Measurements from ENCODE around the gene YTHDC1. TPM values are rescaled to one million over a fixed set of nuclear protein-coding genes. Genes with fewer than 3 reads are reported as not detected.
"Not testable (repeated sequence)": the region's sequence is repeated elsewhere in the genome, so short reads cannot be mapped to it uniquely, and the experiment has no call there.

Gene YTHDC1
- polyA plus RNA-seq (2012; ENCODE audit: insufficient read depth, insufficient read length, low read depth): 78.3 TPM

DNA sequence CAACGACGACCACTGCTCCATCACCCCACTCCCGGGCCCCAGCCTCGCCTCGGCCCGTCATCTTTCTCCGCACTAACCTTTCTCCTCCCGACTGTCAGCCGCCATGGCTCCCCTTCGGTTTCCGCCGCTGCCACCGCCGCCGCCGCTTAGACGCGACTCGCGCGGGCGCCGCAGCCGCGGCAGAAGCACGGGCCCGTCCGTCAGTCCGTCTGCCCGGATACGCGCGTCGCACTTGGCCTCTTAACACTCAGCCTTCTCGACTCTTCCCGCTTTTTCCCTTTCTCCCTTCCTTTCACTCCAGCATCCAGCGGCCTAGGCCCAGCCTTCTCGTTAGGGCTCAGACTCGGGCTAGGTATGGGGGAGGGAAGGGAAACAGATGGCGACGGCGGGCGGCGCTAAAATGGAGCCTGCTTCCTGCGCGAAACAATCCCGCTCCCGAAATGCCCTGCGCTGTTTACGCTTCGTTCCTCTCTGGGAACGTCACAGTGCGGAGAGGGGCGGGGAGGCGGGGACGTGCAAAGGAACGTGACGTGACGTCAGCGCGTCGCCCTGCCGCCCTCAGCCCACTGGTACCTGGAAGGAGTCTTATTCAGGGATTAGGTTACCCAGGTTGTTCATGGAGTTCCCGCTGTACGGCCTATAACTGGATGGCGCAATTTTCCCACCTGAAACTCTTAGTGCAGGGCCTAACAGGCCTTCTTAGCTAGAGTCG, at the start of gene YTHDC1:
Gene YTHDC1 (minus strand): TSS at position 442 of the 712 bp plus-strand sequence. CDS start 337 bp downstream, at position 105.
- Histone ChIP-seq H3K36me3 (no peaks in the 10 kb centered on the region), H3K4me3 (ENCODE audit: low read depth, low read length) (peak within 1 kb of the TSS; percentile 98), H3K9me3 (no peaks in the 10 kb centered on the region), H3K4me1 (no peaks in the 10 kb centered on the region), H3K27me3 (no peaks in the 10 kb centered on the region)
- peak; percentile 95 for DNase-seq
- TF ChIP-seq, protein P1, sequence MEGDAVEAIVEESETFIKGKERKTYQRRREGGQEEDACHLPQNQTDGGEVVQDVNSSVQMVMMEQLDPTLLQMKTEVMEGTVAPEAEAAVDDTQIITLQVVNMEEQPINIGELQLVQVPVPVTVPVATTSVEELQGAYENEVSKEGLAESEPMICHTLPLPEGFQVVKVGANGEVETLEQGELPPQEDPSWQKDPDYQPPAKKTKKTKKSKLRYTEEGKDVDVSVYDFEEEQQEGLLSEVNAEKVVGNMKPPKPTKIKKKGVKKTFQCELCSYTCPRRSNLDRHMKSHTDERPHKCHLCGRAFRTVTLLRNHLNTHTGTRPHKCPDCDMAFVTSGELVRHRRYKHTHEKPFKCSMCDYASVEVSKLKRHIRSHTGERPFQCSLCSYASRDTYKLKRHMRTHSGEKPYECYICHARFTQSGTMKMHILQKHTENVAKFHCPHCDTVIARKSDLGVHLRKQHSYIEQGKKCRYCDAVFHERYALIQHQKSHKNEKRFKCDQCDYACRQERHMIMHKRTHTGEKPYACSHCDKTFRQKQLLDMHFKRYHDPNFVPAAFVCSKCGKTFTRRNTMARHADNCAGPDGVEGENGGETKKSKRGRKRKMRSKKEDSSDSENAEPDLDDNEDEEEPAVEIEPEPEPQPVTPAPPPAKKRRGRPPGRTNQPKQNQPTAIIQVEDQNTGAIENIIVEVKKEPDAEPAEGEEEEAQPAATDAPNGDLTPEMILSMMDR (IDR thresholded peaks at IDR 0.05; ENCODE audit: low read depth, low read length): no peak

DNA sequence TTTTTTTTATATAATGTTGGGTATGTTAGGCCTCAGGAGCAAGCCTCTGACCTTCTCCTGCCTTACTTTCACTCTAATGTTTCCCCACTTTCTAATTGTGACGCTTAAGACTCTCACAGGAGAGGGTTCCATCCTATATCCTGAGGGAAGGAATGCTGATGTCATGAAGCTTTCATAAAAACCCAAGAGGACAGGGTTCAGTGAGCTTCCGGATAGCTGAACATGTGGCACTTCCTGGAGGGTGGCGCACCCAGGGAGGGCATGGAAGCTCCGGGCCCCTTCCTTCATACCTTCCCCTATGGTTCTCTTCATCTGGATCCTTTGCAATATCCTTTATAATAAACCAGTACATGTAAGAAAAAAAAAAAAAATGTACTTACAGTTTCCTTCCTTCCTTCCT, 49.4 kb upstream of the YTHDC1 start:
- no peaks in the 10 kb centered on the region for H3K4me1 ChIP-seq
- H3K27me3 ChIP-seq: peaks cover 2% of the 10 kb centered on the region; the same call in 1 of the 2 replicates
- no peak for DNase-seq
- H3K36me3 ChIP-seq: no peaks in the 10 kb centered on the region
- TF ChIP-seq, protein P1 (IDR thresholded peaks at IDR 0.05; ENCODE audit: low read depth, low read length): no peak
- H3K4me3 ChIP-seq (ENCODE audit: low read depth, low read length): no peak overlapping the region
- no peaks in the 10 kb centered on the region for H3K9me3 ChIP-seq

DNA sequence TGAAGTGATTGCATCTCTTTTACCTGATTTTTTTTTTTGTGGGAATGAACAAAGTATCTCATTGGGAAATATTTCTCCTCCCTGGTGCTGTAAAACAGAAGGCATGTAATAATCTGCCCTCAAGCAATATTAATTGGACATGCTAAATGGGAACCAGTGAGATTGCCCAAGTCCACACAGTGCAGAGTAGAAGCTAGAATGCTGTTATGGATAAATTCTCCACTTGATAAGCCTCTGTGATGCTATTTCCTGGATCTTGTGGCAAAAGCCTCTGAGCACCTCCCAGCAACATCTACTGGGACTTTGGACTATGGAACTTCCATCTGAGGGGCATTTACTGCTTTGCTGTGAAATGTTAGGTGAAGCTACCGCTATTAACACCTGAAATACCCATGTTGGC, 46.9 kb upstream of the YTHDC1 start:
- no peaks in the 10 kb centered on the region for H3K9me3 ChIP-seq
- no peaks in the 10 kb centered on the region; the same call in 1 of the 2 replicates for H3K27me3 ChIP-seq
- DNase-seq: no peak
- no peaks in the 10 kb centered on the region for H3K36me3 ChIP-seq
- H3K4me1 ChIP-seq: no peaks in the 10 kb centered on the region
- TF ChIP-seq, protein P1 (IDR thresholded peaks at IDR 0.05; ENCODE audit: low read depth, low read length): no peak
- H3K4me3 ChIP-seq (ENCODE audit: low read depth, low read length): no peak overlapping the region

DNA sequence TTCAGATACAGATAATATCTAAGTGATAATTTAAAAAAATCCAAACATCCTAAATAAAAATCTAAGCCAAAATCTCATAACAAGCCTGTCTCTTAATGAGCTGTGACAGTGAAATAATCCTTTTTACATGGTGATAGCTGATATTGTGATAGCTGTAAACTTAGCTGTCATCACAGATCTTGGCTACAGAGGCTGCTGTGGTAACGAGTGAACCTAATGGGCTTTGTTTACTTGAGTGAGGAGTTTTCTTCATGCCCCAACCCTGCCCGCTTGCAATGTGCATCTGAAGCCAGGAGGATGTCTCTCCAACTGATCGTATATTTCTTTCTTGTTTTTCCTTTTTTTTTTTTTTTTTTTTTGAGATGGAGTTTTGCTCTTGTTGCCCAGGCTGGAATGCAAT, 41.5 kb upstream of the YTHDC1 start:
- Histone ChIP-seq H3K9me3 (no peaks in the 10 kb centered on the region), H3K4me1 (no peaks in the 10 kb centered on the region), H3K4me3 (ENCODE audit: low read depth, low read length) (no peak overlapping the region), H3K27me3 (peaks cover 3% of the 10 kb centered on the region), H3K36me3 (no peaks in the 10 kb centered on the region)
- TF ChIP-seq, protein P1 (IDR thresholded peaks at IDR 0.05; ENCODE audit: low read depth, low read length): no peak
- no peak for DNase-seq

DNA sequence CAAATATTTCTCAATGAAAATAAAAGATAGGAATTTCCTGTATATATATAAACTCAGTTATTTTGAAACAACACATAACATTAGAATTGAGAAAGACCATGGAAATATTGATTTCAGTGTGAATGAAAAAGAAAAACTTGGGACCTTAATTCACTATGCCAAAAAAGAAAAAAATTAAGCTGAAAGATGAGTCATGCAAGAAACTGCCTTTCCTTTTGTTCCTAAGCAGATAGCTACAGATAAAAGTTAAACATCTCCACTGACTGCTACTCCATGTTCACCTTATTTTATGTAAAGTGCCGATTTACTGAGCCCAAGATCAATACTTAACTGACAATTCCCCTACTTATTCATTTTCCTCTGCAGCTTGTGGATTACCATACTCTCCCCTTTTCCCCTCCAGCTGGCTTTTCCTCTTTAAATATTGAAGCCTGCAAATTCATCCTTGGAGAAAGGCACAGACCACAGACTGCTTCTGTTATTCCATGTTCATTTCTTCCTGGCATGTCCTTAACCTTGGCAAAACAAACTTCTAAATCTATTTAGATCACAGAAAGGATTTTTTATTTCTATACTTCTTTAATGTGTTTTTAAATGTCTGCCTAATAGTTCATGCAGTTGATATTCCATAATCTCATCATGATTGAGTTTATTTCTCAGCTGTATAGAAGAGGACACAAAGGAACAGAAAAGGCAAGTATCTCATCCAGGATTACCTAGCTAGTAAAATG, 40.5 kb upstream of the YTHDC1 start:
- no peak for DNase-seq
- H3K36me3 ChIP-seq: no peaks in the 10 kb centered on the region
- no peak overlapping the region for H3K4me3 ChIP-seq (ENCODE audit: low read depth, low read length)
- no peaks in the 10 kb centered on the region for H3K9me3 ChIP-seq
- H3K27me3 ChIP-seq: peaks cover 3% of the 10 kb centered on the region
- H3K4me1 ChIP-seq: no peaks in the 10 kb centered on the region
- TF ChIP-seq, protein P1 (IDR thresholded peaks at IDR 0.05; ENCODE audit: low read depth, low read length): no peak

DNA sequence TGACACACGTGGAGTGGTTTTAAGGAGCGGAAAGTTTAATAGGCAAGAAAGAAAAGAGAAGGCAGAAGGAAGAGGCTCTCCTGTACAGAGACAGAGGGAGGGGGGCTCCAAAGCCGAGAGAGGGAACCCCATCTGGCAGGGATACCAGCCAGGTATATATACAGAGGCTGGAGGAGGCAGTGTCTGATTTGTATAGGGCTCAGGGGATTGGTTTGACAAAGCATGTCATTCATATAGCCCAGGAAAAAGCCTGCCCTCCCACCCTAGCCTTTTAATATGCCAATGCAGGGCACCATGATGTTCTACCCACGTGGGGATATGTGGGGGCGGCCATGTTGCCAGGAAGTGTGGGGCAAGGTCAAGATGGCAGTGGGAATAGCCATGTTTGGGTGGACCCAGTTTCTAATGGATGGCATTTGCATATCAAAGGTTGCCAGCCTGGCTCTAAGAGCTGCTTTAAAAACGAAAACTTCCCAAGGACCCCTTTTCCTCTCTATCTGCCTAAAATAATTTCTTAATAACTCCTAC, 39.6 kb upstream of the YTHDC1 start:
- H3K4me1 ChIP-seq; H3K4me3 ChIP-seq (ENCODE audit: low read depth, low read length); DNase-seq; H3K9me3 ChIP-seq; H3K36me3 ChIP-seq; H3K27me3 ChIP-seq: not testable (repeated sequence)
